HEK293T (cell line): Measurements from ENCODE around the gene ACHE.

Experiments used
- CTCF ChIA-PET: fragments of 350-600 bp; formaldehyde crosslinking; extraction: SDS; loops from one replicate; lab custom pipeline; 2021; ENCODE audit warnings: antibody characterized with exemption, inconsistent platforms; lab: Yijun Ruan, JAX
- POLR2A ChIA-PET: fragments of 350-600 bp; formaldehyde crosslinking; extraction: SDS; loops from one replicate; lab custom pipeline; 2020; ENCODE audit warnings: antibody characterized with exemption, inconsistent platforms; lab: Yijun Ruan, JAX
- DNase-seq: peaks from one replicate; pipeline ENCODE4 v3.0.0; 2012; ENCODE audit warnings: mixed read lengths; ENCODE audit errors: extremely low spot score
- ARNT ChIP-seq: fragments of 450-650 bp; IDR thresholded peaks from 2 replicates; pipeline ENCODE4 v1.6.1; 2017; ENCODE audit warnings: mild to moderate bottlenecking
- BHLHE40 ChIP-seq: fragments of 450-650 bp; IDR thresholded peaks from 2 replicates; pipeline ENCODE4 v1.6.1; 2016; ENCODE audit warnings: mild to moderate bottlenecking, moderate library complexity, borderline replicate concordance
- CTBP1 ChIP-seq: fragments of 450-650 bp; IDR thresholded peaks from 2 replicates; pipeline ENCODE4 v1.6.1; 2016; ENCODE audit warnings: borderline replicate concordance
- ELF4 ChIP-seq: fragments of 450-650 bp; IDR thresholded peaks from 2 replicates; pipeline ENCODE4 v1.6.1; 2017; ENCODE audit warnings: antibody characterized with exemption
- FOXA1 ChIP-seq: fragments of 450-650 bp; IDR thresholded peaks from 2 replicates; pipeline ENCODE4 v1.6.1; 2016; ENCODE audit warnings: mild to moderate bottlenecking
- FOXK2 ChIP-seq: fragments of 450-650 bp; IDR thresholded peaks from 2 replicates; pipeline ENCODE4 v1.6.1; 2016; ENCODE audit warnings: mild to moderate bottlenecking
- FOXM1 ChIP-seq: fragments of 450-650 bp; IDR thresholded peaks from 2 replicates; pipeline ENCODE4 v1.6.1; 2017; ENCODE audit warnings: mild to moderate bottlenecking, borderline replicate concordance
- HDGF ChIP-seq: fragments of 450-650 bp; IDR thresholded peaks from 2 replicates; pipeline ENCODE4 v1.6.1; 2017; ENCODE audit warnings: antibody characterized with exemption, borderline replicate concordance
- L3MBTL2 ChIP-seq: fragments of 450-650 bp; conservative IDR thresholded peaks from 2 replicates; pipeline ENCODE4 v1.6.1; 2016; ENCODE audit warnings: mild to moderate bottlenecking
- LEF1 ChIP-seq: fragments of 450-650 bp; IDR thresholded peaks from 2 replicates; pipeline ENCODE4 v1.6.1; 2017; ENCODE audit warnings: mild to moderate bottlenecking, borderline replicate concordance
- NFRKB ChIP-seq: fragments of 450-650 bp; IDR thresholded peaks from 2 replicates; pipeline ENCODE4 v1.6.1; 2016; ENCODE audit warnings: mild to moderate bottlenecking, moderate library complexity
- SP1 ChIP-seq: fragments of 450-650 bp; IDR thresholded peaks from 2 replicates; pipeline ENCODE4 v1.6.1; 2017
- SUZ12 ChIP-seq: fragments of 450-650 bp; IDR thresholded peaks from 2 replicates; pipeline ENCODE4 v1.6.1; 2016; ENCODE audit warnings: mild to moderate bottlenecking
- TARDBP ChIP-seq: fragments of 450-650 bp; IDR thresholded peaks from 2 replicates; pipeline ENCODE4 v1.6.1; 2016
- ZNF384 ChIP-seq: fragments of 450-650 bp; IDR thresholded peaks from 2 replicates; pipeline ENCODE4 v1.6.1; 2016
- TF ChIP-seq, protein P1 (sequence below): fragments of 450-650 bp; IDR thresholded peaks from 2 replicates; pipeline ENCODE4 v1.6.1; 2016

ACHE gene

DNA sequence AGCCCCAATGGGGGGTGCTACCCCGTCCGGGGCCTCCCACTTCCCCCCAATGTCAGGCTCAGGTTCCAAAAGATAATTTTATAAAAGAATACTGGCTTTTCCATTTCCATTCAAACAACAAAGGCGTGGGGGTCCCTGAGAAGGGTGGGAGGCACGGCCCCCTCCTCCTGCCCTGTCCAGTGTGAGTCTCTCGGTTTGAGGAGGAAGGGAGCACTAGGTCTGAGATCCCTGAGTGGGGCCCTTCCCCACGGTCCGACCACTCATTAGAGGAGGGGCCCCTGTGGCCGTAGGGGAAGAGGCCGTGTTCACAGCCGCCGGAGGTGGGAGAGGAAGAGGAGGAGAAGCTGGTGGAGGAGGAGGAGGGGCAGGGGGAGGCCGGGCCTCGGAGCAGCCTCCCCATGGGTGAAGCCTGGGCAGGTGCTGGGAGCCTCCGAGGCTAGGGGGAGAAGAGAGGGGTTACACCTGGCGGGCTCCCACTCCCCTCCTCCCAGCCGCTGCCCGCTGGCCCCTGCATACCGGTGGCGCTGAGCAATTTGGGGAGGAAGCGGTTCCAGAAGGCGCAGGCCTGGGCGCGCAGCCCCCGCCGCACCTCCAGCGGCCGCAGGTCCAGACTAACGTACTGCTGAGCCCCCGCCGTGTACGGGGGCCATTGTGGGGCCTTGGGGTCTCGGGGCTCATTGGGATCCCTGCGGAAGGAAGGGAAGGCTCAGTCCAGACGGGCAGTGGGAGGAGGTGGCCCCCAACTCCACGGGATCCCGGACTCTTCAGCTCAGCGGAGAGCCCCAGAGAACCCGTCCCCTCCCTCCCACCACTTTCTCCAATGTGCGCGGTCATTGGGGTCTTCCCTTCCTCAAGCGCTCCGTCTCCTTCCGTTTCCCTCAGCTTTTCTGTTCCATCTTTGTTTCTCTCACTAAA is 4.8 kb downstream of the ACHE start:
- DNase-seq: no peak
- ChIA-PET POLR2A (interaction anchor here (0.6 to 7.4 kb wide), 13 partner anchors 15 to 392 kb away, joined by 3 to 158 read pairs (median 6); partner anchors contain the start of genes EPHB4, PLOD3, POP7 and SRRT), CTCF (no interaction called here)
- TF ChIP-seq LEF1 (no peak), FOXA1 (no peak), SP1 (no peak), HDGF (no peak), ZNF384 (no peak), BHLHE40 (no peak), FOXM1 (no peak), FOXK2 (no peak), ARNT (no peak), TARDBP (no peak), L3MBTL2 (no peak), NFRKB (no peak), CTBP1 (no peak), ELF4 (no peak)
- TF ChIP-seq, protein P1, sequence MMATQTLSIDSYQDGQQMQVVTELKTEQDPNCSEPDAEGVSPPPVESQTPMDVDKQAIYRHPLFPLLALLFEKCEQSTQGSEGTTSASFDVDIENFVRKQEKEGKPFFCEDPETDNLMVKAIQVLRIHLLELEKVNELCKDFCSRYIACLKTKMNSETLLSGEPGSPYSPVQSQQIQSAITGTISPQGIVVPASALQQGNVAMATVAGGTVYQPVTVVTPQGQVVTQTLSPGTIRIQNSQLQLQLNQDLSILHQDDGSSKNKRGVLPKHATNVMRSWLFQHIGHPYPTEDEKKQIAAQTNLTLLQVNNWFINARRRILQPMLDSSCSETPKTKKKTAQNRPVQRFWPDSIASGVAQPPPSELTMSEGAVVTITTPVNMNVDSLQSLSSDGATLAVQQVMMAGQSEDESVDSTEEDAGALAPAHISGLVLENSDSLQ: no peak

DNA sequence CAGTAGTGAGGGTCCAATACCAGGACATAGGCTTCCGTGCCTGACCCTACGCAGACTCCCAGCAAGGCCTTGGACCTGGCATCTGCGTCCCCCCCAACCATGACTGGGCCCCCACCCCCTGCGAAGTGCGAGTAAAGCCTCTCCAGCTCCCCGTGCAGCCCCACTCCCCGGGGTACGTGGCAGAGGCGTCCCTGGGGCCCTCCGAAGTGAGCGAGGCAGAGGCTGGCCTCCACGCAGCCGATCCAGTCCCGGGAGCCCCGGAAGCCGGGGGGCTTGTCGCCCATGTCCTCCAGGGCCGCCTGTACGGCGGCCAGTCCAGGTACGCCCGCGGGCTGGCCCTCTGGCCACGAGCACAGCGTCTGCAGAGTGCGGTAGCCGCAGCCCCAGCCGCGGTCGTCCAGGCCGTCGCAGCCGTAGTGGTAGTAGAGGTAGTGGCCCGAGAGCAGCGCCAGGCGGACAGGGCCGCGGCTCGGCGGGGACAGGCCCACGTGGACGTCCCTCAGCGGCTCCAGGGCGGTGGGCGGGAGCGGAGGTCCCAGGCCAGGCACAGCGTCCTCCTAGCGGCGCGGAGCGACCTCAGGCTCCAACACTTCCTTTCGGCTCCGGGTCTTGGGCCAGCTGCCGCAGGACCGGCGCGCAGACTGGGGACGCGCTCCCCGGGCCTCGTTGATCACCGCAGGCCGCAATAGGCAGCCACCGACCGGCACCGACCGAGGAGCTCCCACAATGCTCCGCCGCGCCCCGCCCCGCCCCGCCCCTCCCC is 6.5 kb downstream of the ACHE start, which contains the start of gene UFSP1:
Gene UFSP1, minus strand, starts transcription at position 728 of the 763 bp plus-strand sequence. Its CDS starts 444 bp downstream, at position 284.
- POLR2A ChIA-PET: interaction anchor here (0.6 to 7.4 kb wide), 39 partner anchors 9 to 393 kb away, joined by 3 to 158 read pairs (median 4); partner anchors contain the start of genes EPHB4, FBXO24, MUC17 and MUC3A
- CTCF ChIA-PET: interaction anchor here (0.6 kb wide), 1 partner anchor 126 kb away, joined by 3 read pairs; no protein-coding TSS in a partner anchor

DNA sequence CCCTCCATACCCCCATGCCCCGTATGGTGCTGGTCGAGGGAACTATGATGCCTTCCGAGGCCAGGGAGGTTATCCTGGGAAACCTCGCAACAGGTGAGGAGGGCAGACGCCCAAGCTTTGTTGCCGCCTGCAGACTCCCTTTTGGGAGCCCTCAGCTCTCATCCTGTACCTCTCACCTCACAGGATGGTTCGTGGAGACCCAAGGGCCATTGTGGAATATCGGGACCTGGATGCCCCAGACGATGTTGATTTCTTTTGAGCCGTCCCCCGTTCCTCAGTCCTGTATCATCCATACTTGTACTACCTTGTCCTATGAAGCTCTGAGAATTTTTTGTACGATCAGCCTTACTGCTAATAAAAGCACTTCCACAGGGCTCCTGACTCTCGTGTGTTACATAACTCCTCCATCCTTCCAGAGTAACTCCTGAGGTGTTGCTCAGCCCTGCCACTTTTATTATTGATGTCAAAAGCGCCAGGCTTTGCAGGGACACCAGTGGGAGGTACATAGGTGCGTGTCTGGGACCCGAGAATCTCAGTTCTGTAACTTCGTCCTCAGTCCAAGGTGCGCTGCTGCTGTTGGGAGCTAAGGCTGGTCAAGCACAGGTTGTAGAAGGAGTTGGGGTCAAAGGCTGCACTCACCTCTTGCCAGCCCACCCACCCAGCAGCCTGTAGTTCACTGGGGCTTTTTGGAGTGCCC is 7.2 kb downstream of the ACHE start:
- no peak for DNase-seq
- CTCF ChIA-PET: interaction anchor here (0.6 to 1.1 kb wide), 2 partner anchors 14 to 184 kb away, joined by 3 to 4 read pairs; no protein-coding TSS in a partner anchor

More for the DNA sequence above, 6.5 kb downstream of the ACHE start, which contains the start of gene UFSP1:
- TF ChIP-seq FOXM1 (no peak), ZNF384 (no peak), CTBP1 (no peak), L3MBTL2 (peak; percentile 86)
- TF ChIP-seq, protein P1: peak; percentile 26; the same call in 1 of the 2 replicates
- DNase-seq: peak; percentile 53

DNA sequence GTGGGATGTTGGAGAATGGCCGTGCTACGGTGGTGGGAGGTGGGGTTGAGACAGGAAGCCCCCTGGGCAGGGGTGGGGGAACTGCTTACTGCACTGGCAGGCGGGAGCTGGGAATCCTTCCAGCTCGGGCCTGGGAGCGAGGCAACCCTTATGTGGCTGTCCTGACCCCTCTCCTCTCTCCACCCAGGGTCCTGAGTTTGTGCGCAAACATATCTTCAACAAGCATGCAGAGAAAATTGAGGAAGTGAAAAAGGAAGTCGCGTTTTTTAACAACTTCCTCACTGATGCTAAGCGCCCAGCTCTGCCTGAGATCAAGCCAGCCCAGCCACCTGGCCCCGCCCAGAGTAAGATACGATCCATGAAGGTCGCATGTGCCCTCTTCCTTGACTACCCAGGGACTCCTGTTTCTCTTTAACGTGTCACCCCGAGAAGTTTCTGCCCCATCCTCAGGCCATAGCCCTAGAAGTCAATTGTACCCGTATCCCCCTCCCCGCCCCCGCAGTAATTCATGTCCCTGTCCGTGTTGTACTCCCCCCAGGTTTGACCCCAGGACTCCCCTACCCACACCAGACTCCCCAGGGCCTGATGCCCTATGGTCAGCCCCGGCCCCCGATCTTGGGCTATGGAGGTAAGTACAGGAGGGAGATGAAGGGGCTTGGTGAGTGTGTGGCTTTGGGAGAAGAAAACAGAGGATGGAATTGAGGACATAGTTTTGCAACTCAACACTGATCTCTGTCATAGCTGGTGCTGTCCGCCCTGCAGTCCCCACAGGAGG is 8.0 kb downstream of the ACHE start:
- TF ChIP-seq ZNF384 (no peak), TARDBP (no peak), FOXM1 (no peak)
- DNase-seq: no peak
- ChIA-PET POLR2A (interaction anchor here (1.1 to 7.4 kb wide), 4 partner anchors 12 to 281 kb away, joined by 3 to 158 read pairs (median 4); partner anchors contain the start of genes SRRT and TRIP6), CTCF (interaction anchor here (0.6 to 1.1 kb wide), 2 partner anchors 15 to 183 kb away, joined by 3 to 4 read pairs; no protein-coding TSS in a partner anchor)

More for the DNA sequence above, 7.2 kb downstream of the ACHE start:
- POLR2A ChIA-PET: interaction anchor here (0.6 to 7.4 kb wide), 8 partner anchors 13 to 392 kb away, joined by 3 to 158 read pairs (median 4); partner anchors contain the start of genes PLOD3, SRRT, TRIP6 and ZNHIT1
- TF ChIP-seq NFRKB: no peak
- TF ChIP-seq CTBP1: no peak
- TF ChIP-seq SP1: no peak
- no peak for TF ChIP-seq FOXK2
- TF ChIP-seq ELF4: no peak
- TF ChIP-seq L3MBTL2: no peak
- TF ChIP-seq HDGF: no peak

DNA sequence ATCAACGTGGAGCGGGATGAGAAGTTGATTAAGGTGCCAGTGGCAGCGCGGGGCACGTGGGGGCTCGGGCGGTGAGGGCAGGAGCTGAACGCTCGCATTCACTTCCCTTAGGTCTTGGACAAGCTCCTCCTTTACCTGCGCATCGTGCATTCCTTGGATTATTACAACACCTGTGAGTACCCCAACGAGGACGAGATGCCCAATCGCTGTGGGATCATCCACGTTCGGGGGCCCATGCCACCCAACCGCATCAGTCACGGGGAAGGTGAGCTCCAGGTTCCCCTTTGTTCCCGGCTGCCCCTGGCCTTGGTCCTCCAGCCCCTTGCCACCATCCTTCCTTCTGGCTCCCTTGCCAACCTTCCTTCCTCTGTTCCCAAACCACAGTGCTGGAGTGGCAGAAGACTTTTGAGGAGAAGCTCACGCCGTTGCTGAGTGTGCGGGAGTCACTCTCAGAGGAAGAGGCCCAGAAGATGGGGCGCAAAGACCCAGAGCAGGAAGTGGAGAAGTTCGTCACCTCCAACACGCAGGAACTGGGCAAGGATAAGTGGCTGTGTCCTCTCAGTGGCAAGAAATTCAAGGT is 8.7 kb downstream of the ACHE start:
- CTCF ChIA-PET: interaction anchor here (1.1 kb wide), 1 partner anchor 182 kb away, joined by 3 read pairs; no protein-coding TSS in a partner anchor
- no peak for TF ChIP-seq ELF4
- no peak for TF ChIP-seq FOXA1
- TF ChIP-seq CTBP1: no peak
- no peak for TF ChIP-seq ARNT
- no peak for TF ChIP-seq ZNF384
- TF ChIP-seq SUZ12: no peak
- no peak for TF ChIP-seq BHLHE40
- no peak for TF ChIP-seq SP1
- TF ChIP-seq TARDBP: no peak
- TF ChIP-seq FOXK2: no peak
- no peak for TF ChIP-seq FOXM1
- TF ChIP-seq L3MBTL2: no peak
- no peak for TF ChIP-seq NFRKB
- no peak for TF ChIP-seq LEF1
- TF ChIP-seq HDGF: no peak
- POLR2A ChIA-PET: interaction anchor here (1.3 to 7.4 kb wide), 2 partner anchors 11 to 20 kb away, joined by 4 to 158 read pairs; partner anchors contain the start of genes SRRT and TRIP6
- no peak for DNase-seq
